C4-2B (cell line): ENCODE measurements around the gene QKI.

Experiments used
- CTCF ChIP-seq: fragments of 450-650 bp; conservative IDR thresholded peaks from 2 replicates; pipeline ENCODE4 v1.5.1; 2017; ENCODE audit warnings: mild to moderate bottlenecking
- ZFX ChIP-seq: fragments of 450-650 bp; IDR thresholded peaks from 2 replicates; pipeline ENCODE4 v1.6.1; 2017

- TF ChIP-seq CTCF (no peak; the same call in 1 of the 2 replicates), ZFX (no peak)
Measured at GRCh38 chr6:163432300-163432699, 17.8 kb downstream of the QKI start.
